CD4-positive, alpha-beta memory T cell (primary cell): Measurements from ENCODE around the gene NDOR1. TPM values are rescaled to one million over a fixed set of nuclear protein-coding genes. Genes with fewer than 3 reads are reported as not detected.

Experiments
- CTCF ChIA-PET: fragments of 350-600 bp; sonication (Branson Sonifier 250); formaldehyde crosslinking; loops from one replicate; lab custom pipeline; 2021; ENCODE audit warnings: inconsistent platforms; ENCODE audit not compliant: partially characterized antibody; lab: Charles Lee
- POLR2A ChIA-PET: fragments of 350-600 bp; sonication (Branson Sonifier 250); formaldehyde crosslinking; loops from one replicate; lab custom pipeline; 2021; ENCODE audit not compliant: partially characterized antibody; lab: Charles Lee
- DNase-seq, 5 donors: peaks; one replicate each; pipeline versions ENCODE4 v3.0.0 to v3.0.0-alpha.2; 2020 to 2022; ENCODE audit warnings: mixed read lengths in 1 of 5
- H3K27ac ChIP-seq: one replicate; pipeline ENCODE4 v1.7.0; 2013; ENCODE audit warnings: low read depth, low read length
- H3K27me3 ChIP-seq: 2 replicates; pipeline ENCODE4 v1.7.0; 2013; ENCODE audit warnings: mild to moderate bottlenecking, low read length, moderate library complexity; ENCODE audit not compliant: insufficient read depth
- H3K36me3 ChIP-seq: 2 replicates; pipeline ENCODE4 v1.7.0; 2013; ENCODE audit warnings: mild to moderate bottlenecking, low read length, moderate library complexity; ENCODE audit not compliant: insufficient read depth
- H3K4me1 ChIP-seq: 2 replicates; pipeline ENCODE4 v1.7.0; 2013; ENCODE audit warnings: mild to moderate bottlenecking, low read length, moderate library complexity; ENCODE audit not compliant: insufficient read depth
- H3K4me3 ChIP-seq, 2 donors: one replicate each; pipeline ENCODE4 v1.7.0; 2013; ENCODE audit warnings: low read length in 2 of 2, mild to moderate bottlenecking in 1 of 2
- H3K9me3 ChIP-seq, 2 donors: one replicate each; pipeline ENCODE4 v1.7.0; 2013; ENCODE audit warnings: low read length in 2 of 2, control low read depth in 1 of 2; ENCODE audit not compliant: control insufficient read depth in 1 of 2
- H3K27ac Mint-ChIP-seq, 7 donors: one replicate each; pipeline ENCODE4 v1.8.0; 2020 to 2021; ENCODE audit warnings: mixed read lengths in 7 of 7, mild to moderate bottlenecking in 6 of 7, inconsistent platforms in 3 of 7, moderate library complexity in 3 of 7
- H3K27me3 Mint-ChIP-seq, 2 donors: one replicate each; pipeline ENCODE4 v1.8.0; 2020 to 2021; ENCODE audit warnings: mixed read lengths in 2 of 2
- H3K36me3 Mint-ChIP-seq, 2 donors: one replicate each; pipeline ENCODE4 v1.8.0; 2020 to 2021; ENCODE audit warnings: mixed read lengths in 2 of 2, inconsistent platforms in 1 of 2, mild to moderate bottlenecking in 1 of 2
- H3K4me1 Mint-ChIP-seq, 4 donors: one replicate each; pipeline ENCODE4 v1.8.0; 2020 to 2021; ENCODE audit warnings: mixed read lengths in 4 of 4, mild to moderate bottlenecking in 1 of 4
- H3K4me3 Mint-ChIP-seq, 8 donors: one replicate each; pipeline ENCODE4 v1.8.0; 2020 to 2021; ENCODE audit warnings: mixed read lengths in 8 of 8, mild to moderate bottlenecking in 7 of 8, moderate library complexity in 6 of 8, inconsistent platforms in 3 of 8
- H3K9me3 Mint-ChIP-seq, 8 donors: one replicate each; pipeline ENCODE4 v1.8.0; 2020 to 2021; ENCODE audit warnings: mixed read lengths in 8 of 8, mild to moderate bottlenecking in 5 of 8, inconsistent platforms in 3 of 8, moderate library complexity in 1 of 8
- intact Hi-C: fragments of 100-400 bp; cut with micrococcal nuclease; formaldehyde crosslinking; loops from one replicate; pipeline ENCODE4 v1.15.1; 2023
- polyA plus RNA-seq, 2 donors: library from polyadenylated mRNA; unstranded; fragments of 300-500 nt; fragmentation: Illumina TruSeq; gene quantifications; one replicate each; pipeline ENCODE4 v1.2.3, GENCODE V29; 2021
- total RNA-seq, 2 experiments: library from RNA; stranded (reverse); gene quantifications; one replicate each; pipeline ENCODE4 v1.2.3, GENCODE V29; 2021

NDOR1 gene
- total and polyA plus RNA-seq, 4 experiments from 2014 or later, result 4.6 to 37.1 (median 23.1) TPM

- H3K4me3 Mint-ChIP-seq, result peak overlapping the region in 3 of 8 donors; percentile 9 to 52 (median 20)
- no peaks in the 10 kb centered on the region for H3K9me3 Mint-ChIP-seq
- Histone ChIP-seq H3K4me3 (no peak overlapping the region), H3K9me3 (no peaks in the 10 kb centered on the region), H3K27ac (no peak overlapping the region), H3K36me3 (no peaks in the 10 kb centered on the region), H3K27me3 (no peaks in the 10 kb centered on the region), H3K4me1 (peaks cover 18% of the 10 kb centered on the region)
- CTCF ChIA-PET, result interaction anchor here (0.9 kb wide), 1 partner anchor 32 kb away, joined by 3 read pairs; the partner anchor contains the start of genes ANAPC2 and SSNA1
- peak overlapping the region in 2 of 7 donors; percentile 12 to 36 for H3K27ac Mint-ChIP-seq
- no peaks in the 10 kb centered on the region for H3K27me3 Mint-ChIP-seq
- POLR2A ChIA-PET, result interaction anchor here (1.1 to 6.8 kb wide), 6 partner anchors 14 to 91 kb away, joined by 3 to 61 read pairs (median 6); partner anchors contain the start of genes ANAPC2, NDOR1, SSNA1 and TMEM203
- intact Hi-C loops, result loop anchor here (5.0 kb wide), 1 partner anchor 493 kb away; no protein-coding TSS in a partner anchor
- peaks cover 0 to 14% (median 3%) of the 10 kb centered on the region in 4 donors for H3K4me1 Mint-ChIP-seq
- no peak for DNase-seq
- H3K36me3 Mint-ChIP-seq, result no peaks in the 10 kb centered on the region
These were observed 15.0 kb downstream of the NDOR1 start for GRCh38 chr9:137220317-137221094.

DNA sequence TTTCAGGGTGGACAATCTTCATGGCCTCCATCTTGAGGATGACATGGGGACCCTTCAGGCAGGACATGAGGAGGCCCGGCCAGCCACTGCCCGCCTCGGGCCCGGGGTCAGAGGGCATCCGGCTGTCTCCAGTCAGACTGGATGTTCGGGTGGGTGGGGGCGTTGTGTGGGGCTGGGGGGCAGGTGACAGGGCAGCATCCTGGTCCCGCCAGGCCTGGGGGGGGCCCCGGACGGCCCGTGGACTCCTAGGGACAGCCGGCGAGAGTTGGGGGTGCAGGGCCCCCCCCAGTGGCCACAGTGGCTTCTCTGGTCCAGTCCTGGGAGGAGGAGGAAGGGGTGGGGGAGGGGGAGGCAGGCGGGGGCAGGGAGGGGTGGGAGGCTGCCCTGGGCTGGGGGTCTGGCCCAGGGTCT is 15.6 kb downstream of the NDOR1 start:
- intact Hi-C loops, result loop anchor here (5.0 kb wide), 1 partner anchor 494 kb away; no protein-coding TSS in a partner anchor
- ChIA-PET POLR2A (interaction anchor here (1.1 to 6.8 kb wide), 3 partner anchors 15 to 32 kb away, joined by 3 to 61 read pairs (median 54); partner anchors contain the start of genes ANAPC2, NDOR1, SSNA1 and TMEM203), CTCF (no interaction called here)
- Mint-ChIP-seq H3K27ac (no peak overlapping the region), H3K27me3 (no peaks in the 10 kb centered on the region), H3K9me3 (no peaks in the 10 kb centered on the region), H3K4me3 (peak overlapping the region in 1 of 8 donors; percentile 52), H3K36me3 (no peaks in the 10 kb centered on the region), H3K4me1 (peaks cover 0 to 14% (median 3%) of the 10 kb centered on the region in 4 donors)
- DNase-seq, result no peak
- no peak overlapping the region for H3K4me3 ChIP-seq
- H3K36me3 ChIP-seq, result no peaks in the 10 kb centered on the region
- H3K4me1 ChIP-seq, result peaks cover 18% of the 10 kb centered on the region
- H3K9me3 ChIP-seq, result no peaks in the 10 kb centered on the region
- no peak overlapping the region for H3K27ac ChIP-seq
- no peaks in the 10 kb centered on the region for H3K27me3 ChIP-seq

DNA sequence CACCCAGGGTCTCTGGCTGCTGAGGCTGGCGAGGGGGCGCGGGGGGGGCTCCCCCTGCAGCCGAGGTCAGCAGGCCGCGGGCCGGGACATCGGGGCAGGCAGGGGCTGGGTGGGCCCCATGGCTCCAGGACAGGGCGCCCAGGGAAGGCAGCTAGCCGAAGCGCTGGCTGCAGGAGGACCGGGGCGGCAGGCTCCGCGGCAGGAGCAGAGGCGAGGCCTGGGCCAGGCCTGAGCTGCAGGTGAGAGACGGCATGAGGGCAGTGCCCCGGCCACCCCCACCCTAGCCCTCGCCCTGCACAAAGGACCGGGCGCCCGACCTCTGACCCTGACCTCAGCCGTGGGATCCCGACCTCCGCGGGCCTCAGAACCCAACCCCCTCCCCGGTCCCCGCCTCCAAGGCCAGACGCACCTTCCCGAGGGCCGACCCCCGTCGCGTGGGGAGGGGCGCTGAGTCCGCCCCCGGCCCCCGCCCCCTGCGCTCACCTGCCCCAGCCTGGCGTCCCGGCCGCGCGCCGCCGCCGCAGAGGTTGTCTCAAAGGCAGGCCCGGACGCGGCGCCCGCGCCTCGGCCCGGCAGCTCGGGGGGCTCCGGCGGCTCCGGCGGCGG is 16.1 kb downstream of the NDOR1 start:
- Histone ChIP-seq H3K4me1 (peaks cover 18% of the 10 kb centered on the region), H3K27me3 (no peaks in the 10 kb centered on the region), H3K9me3 (no peaks in the 10 kb centered on the region), H3K4me3 (no peak overlapping the region), H3K36me3 (no peaks in the 10 kb centered on the region), H3K27ac (no peak overlapping the region)
- H3K4me3 Mint-ChIP-seq, result no peak overlapping the region
- CTCF ChIA-PET, result interaction anchor here (2.5 kb wide), 1 partner anchor 15 kb away, joined by 12 read pairs; no protein-coding TSS in a partner anchor
- no peak overlapping the region for H3K27ac Mint-ChIP-seq
- no peaks in the 10 kb centered on the region for H3K27me3 Mint-ChIP-seq
- no peaks in the 10 kb centered on the region for H3K9me3 Mint-ChIP-seq
- H3K36me3 Mint-ChIP-seq, result no peaks in the 10 kb centered on the region
- no peak for DNase-seq
- peaks cover 0 to 14% (median 3%) of the 10 kb centered on the region in 4 donors for H3K4me1 Mint-ChIP-seq
- POLR2A ChIA-PET, result interaction anchor here (0.7 to 6.8 kb wide), 9 partner anchors 15 to 126 kb away, joined by 3 to 61 read pairs (median 30); partner anchors contain the start of genes ANAPC2, NDOR1, SSNA1 and TMEM203
- intact Hi-C loops, result loop anchor here (2.0 to 5.0 kb wide), 2 partner anchors 93 to 494 kb away; no protein-coding TSS in a partner anchor

DNA sequence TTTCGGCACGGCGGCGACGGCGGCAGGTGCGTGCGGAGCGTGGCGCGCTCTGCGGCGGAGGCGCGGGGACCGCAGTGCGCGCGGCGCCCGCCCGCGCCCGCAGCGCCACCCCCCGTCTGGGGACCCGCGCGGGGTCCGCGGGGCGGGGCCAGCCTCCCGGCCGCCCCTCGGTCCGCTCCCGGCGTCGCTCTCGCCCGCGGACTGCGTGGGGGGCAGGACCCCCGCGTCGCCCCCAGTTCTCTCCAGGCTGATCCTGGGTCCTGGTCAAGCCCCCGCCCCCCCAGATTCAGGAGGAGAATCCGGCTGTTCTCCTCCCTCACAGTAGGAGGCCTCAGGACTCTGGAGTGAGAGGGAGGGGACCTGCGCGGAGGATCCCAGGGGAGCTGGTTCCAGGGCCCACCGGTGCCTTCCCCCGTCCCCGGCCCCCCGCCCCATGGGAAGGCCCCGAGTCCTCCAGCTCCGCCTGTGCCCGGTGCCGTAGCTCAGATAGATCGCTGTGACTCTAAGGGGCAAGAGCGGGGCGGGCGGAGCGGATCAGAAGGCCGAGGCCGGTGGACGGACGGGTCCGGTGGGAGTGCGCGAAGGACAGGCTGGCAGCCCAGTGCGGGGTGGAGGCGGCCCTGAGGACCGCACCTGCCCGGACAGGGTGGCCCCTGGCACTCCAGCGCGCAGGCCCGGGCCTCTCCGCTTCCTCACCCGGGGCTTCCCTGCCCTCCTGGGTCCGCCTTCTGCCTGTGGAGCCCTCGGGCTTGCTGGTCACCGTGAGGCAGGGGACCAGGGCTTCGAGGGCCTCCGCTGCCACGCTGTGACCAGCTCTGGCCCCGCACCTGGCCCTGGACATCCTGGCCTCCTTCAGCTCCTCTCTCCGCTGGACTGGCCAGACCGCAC is 16.9 kb downstream of the NDOR1 start, which contains the start of gene RNF208:
Gene RNF208, minus strand, starts transcription at position 51 of the 888 bp plus-strand sequence. CDS start 1,028 bp downstream, outside the sequence.
- peak within 1 kb of the TSS in 1 of 2 donors; percentile 70 for H3K4me3 ChIP-seq
- intact Hi-C loops, result loop anchor here (1.0 to 5.0 kb wide), 12 partner anchors 14 to 495 kb away; partner anchors contain the start of genes ANAPC2, MAN1B1, NDOR1 and NELFB
- Mint-ChIP-seq H3K4me3 (peak within 1 kb of the TSS; percentile 62 to 84 (median 77)), H3K27ac (peak within 1 kb of the TSS in 6 of 7 donors; percentile 27 to 86 (median 66)), H3K4me1 (peaks cover 0 to 15% (median 3%) of the 10 kb centered on the region in 4 donors), H3K36me3 (no peaks in the 10 kb centered on the region), H3K27me3 (no peaks in the 10 kb centered on the region), H3K9me3 (no peaks in the 10 kb centered on the region)
- CTCF ChIA-PET, result interaction anchor here (0.7 to 2.5 kb wide), 5 partner anchors 13 to 127 kb away, joined by 3 to 12 read pairs (median 6); partner anchors contain the start of genes SSNA1 and TUBB4B
- H3K36me3 ChIP-seq, result no peaks in the 10 kb centered on the region
- POLR2A ChIA-PET, result interaction anchor here (0.7 to 6.8 kb wide), 19 partner anchors 14 to 431 kb away, joined by 3 to 61 read pairs (median 18); partner anchors contain the start of genes ANAPC2, CLIC3, EXD3 and MAN1B1
- H3K9me3 ChIP-seq, result no peaks in the 10 kb centered on the region
- H3K27me3 ChIP-seq, result no peaks in the 10 kb centered on the region
- peak within 1 kb of the TSS; percentile 59 for H3K27ac ChIP-seq
- H3K4me1 ChIP-seq, result peaks cover 18% of the 10 kb centered on the region
- no peak for DNase-seq

- Histone ChIP-seq H3K9me3 (no peaks in the 10 kb centered on the region), H3K27ac (peak overlapping the region; percentile 83), H3K27me3 (no peaks in the 10 kb centered on the region), H3K4me1 (peaks cover 18% of the 10 kb centered on the region), H3K4me3 (peak overlapping the region; percentile 66 to 85), H3K36me3 (no peaks in the 10 kb centered on the region)
- ChIA-PET CTCF (interaction anchor here (0.7 to 2.5 kb wide), 7 partner anchors 12 to 128 kb away, joined by 3 to 12 read pairs (median 3); partner anchors contain the start of genes SSNA1 and TUBB4B), POLR2A (interaction anchor here (0.8 to 6.8 kb wide), 20 partner anchors 10 to 432 kb away, joined by 3 to 61 read pairs (median 13); partner anchors contain the start of genes ANAPC2, CLIC3, EXD3 and MAN1B1)
- DNase-seq, result peak; percentile 96 to 99 (median 99)
- H3K4me1 Mint-ChIP-seq, result peaks cover 2 to 19% (median 6%) of the 10 kb centered on the region in 4 donors
- H3K27me3 Mint-ChIP-seq, result peaks cover 2 to 3% of the 10 kb centered on the region in 2 donors
- peak overlapping the region; percentile 62 to 84 (median 77) for H3K4me3 Mint-ChIP-seq
- no peaks in the 10 kb centered on the region for H3K9me3 Mint-ChIP-seq
- intact Hi-C loops, result loop anchor here (1.0 to 5.0 kb wide), 12 partner anchors 13 to 496 kb away; partner anchors contain the start of genes ANAPC2, MAN1B1, NDOR1 and NELFB
- no peaks in the 10 kb centered on the region for H3K36me3 Mint-ChIP-seq
- H3K27ac Mint-ChIP-seq, result peak overlapping the region; percentile 42 to 87 (median 68)
These were observed 17.8 kb downstream of the NDOR1 start for GRCh38 chr9:137223078-137223970.
